D721Med (cell line): ENCODE results near the gene IMPDH1.
"Not testable (repeated sequence)": the region's sequence is repeated elsewhere in the genome, so short reads cannot be mapped to it uniquely, and the experiment has no call there.

ENCODE experiments used
- DNase-seq: peaks from one replicate; pipeline ENCODE4 v3.0.0; 2011; ENCODE audit warnings: low spot score; ENCODE audit not compliant: insufficient read length
- FAIRE-seq: peaks from 2 replicates; lab custom pipeline; 2011; peaks lifted over from hg19 to GRCh38; lab: Jason Lieb, UNC
- CTCF ChIP-seq: IDR thresholded peaks from 2 replicates; pipeline ENCODE4 v1.5.1; 2012; ENCODE audit warnings: mild to moderate bottlenecking, control low read depth; ENCODE audit not compliant: insufficient read depth; ENCODE audit errors: missing control alignments

The IMPDH1 gene

GRCh38 chr7:128409596-128410450 lies at the start of gene IMPDH1:
TSS of gene IMPDH1 (minus strand) at chr7:128409982. CDS start at chr7:128409901, 81 bp downstream.
- no peak for TF ChIP-seq CTCF
- DNase-seq (peak; percentile 81), FAIRE-seq (no peak)

- FAIRE-seq (no peak), DNase-seq (peak; percentile 56)
Observed at GRCh38 chr7:128459394-128459878, 49.7 kb upstream of the IMPDH1 start.

GRCh38 chr7:128458956-128459355 lies 49.2 kb upstream of the IMPDH1 start:
- DNase-seq (no peak), FAIRE-seq (no peak)
- no peak for TF ChIP-seq CTCF

More at GRCh38 chr7:128459394-128459878, 49.7 kb upstream of the IMPDH1 start:
- peak; percentile 84 for TF ChIP-seq CTCF

- DNase-seq, FAIRE-seq: not testable (repeated sequence)
Observed at GRCh38 chr7:128457385-128457784, 47.6 kb upstream of the IMPDH1 start.

- DNase-seq: no peak
- TF ChIP-seq CTCF: no peak
- FAIRE-seq: no peak
Observed at GRCh38 chr7:128456255-128456725, 46.5 kb upstream of the IMPDH1 start.

- TF ChIP-seq CTCF: no peak
- DNase-seq: peak; percentile 85
- no peak for FAIRE-seq
Observed at GRCh38 chr7:128455543-128456254, 45.9 kb upstream of the IMPDH1 start, which contains the start of gene HILPDA. TSS of gene HILPDA (plus strand) at chr7:128455878. CDS start at chr7:128457269, 1,391 bp downstream.

GRCh38 chr7:128454808-128455542 lies 45.2 kb upstream of the IMPDH1 start:
- DNase-seq (no peak), FAIRE-seq (no peak)
- no peak for TF ChIP-seq CTCF
